ENCODE results near the gene PYROXD2.

PYROXD2 gene

DNA sequence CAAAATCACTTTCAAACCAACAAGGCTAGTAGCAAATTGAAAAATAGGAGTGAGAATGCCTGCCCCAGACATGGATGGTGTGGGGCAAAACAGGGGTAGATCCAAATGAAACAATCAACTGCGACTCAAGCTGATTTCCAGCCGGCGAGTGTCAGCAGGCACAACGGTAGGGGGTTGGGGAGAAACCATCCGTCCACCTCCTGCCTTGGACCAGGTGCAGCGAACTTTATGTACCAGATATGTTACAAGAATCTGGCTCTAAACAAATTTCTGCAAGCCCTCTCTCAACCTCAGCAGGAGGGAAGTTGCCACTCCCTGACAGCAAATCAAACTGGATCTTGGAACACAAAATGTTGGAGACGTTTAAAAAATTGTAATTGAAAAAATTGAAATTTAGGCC, 45.2 kb downstream of the PYROXD2 start:
- no peaks in the 10 kb centered on the region for H3K27me3 ChIP-seq (ENCODE audit: control insufficient read depth, insufficient read depth, low read length)
- no peak overlapping the region for H3K9ac ChIP-seq
- H2AFZ ChIP-seq = no peak overlapping the region
- no peak overlapping the region for H3K4me3 ChIP-seq (ENCODE audit: low read depth, low read length)
- H3K9me3 ChIP-seq (ENCODE audit: control insufficient read depth, low read length) = no peaks in the 10 kb centered on the region
- no peak overlapping the region for H3K4me2 ChIP-seq (ENCODE audit: low read length)
- no peaks in the 10 kb centered on the region for H3K36me3 ChIP-seq (ENCODE audit: control insufficient read depth, insufficient read depth, low read length)
- H3K79me2 ChIP-seq = no peaks in the 10 kb centered on the region
- H3K27ac ChIP-seq = no peak overlapping the region
- TF ChIP-seq, protein P1, sequence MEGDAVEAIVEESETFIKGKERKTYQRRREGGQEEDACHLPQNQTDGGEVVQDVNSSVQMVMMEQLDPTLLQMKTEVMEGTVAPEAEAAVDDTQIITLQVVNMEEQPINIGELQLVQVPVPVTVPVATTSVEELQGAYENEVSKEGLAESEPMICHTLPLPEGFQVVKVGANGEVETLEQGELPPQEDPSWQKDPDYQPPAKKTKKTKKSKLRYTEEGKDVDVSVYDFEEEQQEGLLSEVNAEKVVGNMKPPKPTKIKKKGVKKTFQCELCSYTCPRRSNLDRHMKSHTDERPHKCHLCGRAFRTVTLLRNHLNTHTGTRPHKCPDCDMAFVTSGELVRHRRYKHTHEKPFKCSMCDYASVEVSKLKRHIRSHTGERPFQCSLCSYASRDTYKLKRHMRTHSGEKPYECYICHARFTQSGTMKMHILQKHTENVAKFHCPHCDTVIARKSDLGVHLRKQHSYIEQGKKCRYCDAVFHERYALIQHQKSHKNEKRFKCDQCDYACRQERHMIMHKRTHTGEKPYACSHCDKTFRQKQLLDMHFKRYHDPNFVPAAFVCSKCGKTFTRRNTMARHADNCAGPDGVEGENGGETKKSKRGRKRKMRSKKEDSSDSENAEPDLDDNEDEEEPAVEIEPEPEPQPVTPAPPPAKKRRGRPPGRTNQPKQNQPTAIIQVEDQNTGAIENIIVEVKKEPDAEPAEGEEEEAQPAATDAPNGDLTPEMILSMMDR (IDR thresholded peaks at IDR 0.05) = no peak
- H3K4me1 ChIP-seq = no peaks in the 10 kb centered on the region

DNA sequence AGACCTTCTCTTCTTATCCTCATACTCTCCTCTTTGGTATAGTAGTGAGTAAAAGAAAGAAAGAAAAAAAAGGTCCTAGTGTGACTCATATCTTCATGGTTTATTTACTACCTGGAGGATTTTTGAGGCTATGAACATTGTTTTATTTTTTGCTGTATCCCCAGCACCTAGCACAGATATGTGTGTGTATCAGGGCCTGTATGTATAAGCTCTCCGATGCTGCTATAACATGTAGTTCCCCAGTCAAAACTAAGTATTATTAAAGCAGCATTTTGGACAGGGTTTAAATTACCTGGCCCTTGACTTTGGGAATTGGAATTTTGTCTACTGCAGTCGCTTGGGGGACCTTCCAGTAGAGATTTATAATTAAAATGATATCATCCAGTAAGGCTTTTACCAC, 46.3 kb downstream of the PYROXD2 start:
- Histone ChIP-seq H3K9me3 (ENCODE audit: control insufficient read depth, low read length) (no peaks in the 10 kb centered on the region), H3K9ac (no peak overlapping the region), H3K4me3 (ENCODE audit: low read depth, low read length) (no peak overlapping the region), H3K36me3 (ENCODE audit: control insufficient read depth, insufficient read depth, low read length) (no peaks in the 10 kb centered on the region), H3K27me3 (ENCODE audit: control insufficient read depth, insufficient read depth, low read length) (no peaks in the 10 kb centered on the region), H2AFZ (no peak overlapping the region), H3K4me2 (ENCODE audit: low read length) (no peak overlapping the region), H3K4me1 (no peaks in the 10 kb centered on the region), H3K27ac (no peak overlapping the region), H3K79me2 (no peaks in the 10 kb centered on the region)
- TF ChIP-seq, protein P1 (IDR thresholded peaks at IDR 0.05) = no peak

DNA sequence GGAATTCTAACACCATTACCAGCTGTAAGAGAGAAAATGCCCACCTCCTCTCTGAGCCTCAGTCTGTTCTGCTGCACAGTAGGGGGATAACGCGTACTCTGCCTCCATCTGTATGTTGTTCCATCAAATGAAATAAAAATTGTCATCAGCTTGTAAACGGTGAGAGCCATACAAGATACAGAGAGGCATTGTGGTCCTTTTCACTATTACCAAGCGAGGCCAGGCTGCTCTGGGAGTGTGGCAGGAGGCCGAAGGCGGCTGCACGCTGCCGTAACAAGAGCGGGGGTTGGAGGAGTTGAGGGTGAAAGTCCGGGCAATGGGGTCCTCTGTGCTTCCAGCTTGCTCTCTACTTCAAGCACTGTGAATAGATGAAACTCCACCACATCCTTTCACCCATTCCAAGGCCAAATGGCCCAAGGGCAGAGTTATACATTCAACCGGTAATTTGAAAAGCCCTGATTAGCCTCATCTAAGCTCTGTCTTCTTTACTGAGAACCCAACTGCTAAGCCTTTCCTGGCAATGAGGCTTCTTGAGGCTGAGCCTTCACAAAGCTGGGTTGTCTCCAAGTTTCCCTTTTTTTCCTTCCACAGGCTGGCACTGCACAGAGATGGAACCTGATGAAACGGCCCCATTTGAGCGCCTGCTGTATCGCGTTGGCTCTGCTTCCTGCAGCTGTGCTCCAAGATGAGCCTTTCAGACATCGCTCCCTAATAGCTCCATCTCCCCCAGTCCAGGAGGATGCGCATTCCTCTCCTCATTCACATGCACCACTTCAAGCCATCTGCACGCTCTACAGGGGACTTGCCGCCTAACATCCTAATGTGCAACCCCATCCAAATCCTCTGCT, 47.2 kb downstream of the PYROXD2 start:
- H3K9me3 ChIP-seq (ENCODE audit: control insufficient read depth, low read length) = no peaks in the 10 kb centered on the region
- no peaks in the 10 kb centered on the region for H3K36me3 ChIP-seq (ENCODE audit: control insufficient read depth, insufficient read depth, low read length)
- no peak overlapping the region for H3K27ac ChIP-seq
- no peaks in the 10 kb centered on the region for H3K4me1 ChIP-seq
- no peak overlapping the region for H3K4me2 ChIP-seq (ENCODE audit: low read length)
- H3K4me3 ChIP-seq (ENCODE audit: low read depth, low read length) = no peak overlapping the region
- H2AFZ ChIP-seq = no peak overlapping the region
- TF ChIP-seq, protein P1 (IDR thresholded peaks at IDR 0.05) = no peak
- H3K79me2 ChIP-seq = no peaks in the 10 kb centered on the region
- no peaks in the 10 kb centered on the region for H3K27me3 ChIP-seq (ENCODE audit: control insufficient read depth, insufficient read depth, low read length)
- no peak overlapping the region for H3K9ac ChIP-seq

DNA sequence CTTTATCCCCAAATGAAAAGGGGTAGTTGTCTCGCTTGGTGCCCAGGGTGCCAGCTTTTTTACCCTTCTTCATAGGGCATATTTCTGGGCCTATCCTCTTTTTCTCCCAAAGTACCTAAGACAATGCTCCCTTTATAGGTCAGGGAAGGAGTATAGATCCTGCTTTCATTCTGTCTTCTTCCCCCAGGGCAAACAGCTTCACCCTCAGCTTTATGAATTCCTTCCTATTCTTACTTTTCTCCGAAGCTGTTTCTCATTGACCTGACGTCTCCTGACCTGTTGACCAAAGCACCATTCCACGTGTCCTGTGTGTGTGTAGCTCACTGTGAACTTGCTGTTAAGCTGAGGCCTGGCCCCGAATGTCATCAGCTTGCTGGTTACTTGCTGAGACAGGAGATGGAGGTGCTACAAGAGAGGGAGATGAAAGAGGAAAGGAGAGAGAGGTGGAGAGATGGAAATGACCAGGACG, 48.9 kb downstream of the PYROXD2 start:
- Histone ChIP-seq H3K36me3 (ENCODE audit: control insufficient read depth, insufficient read depth, low read length) (no peaks in the 10 kb centered on the region), H3K9ac (no peak overlapping the region), H3K4me3 (ENCODE audit: low read depth, low read length) (no peak overlapping the region), H3K4me2 (ENCODE audit: low read length) (no peak overlapping the region), H3K9me3 (ENCODE audit: control insufficient read depth, low read length) (no peaks in the 10 kb centered on the region), H3K27ac (no peak overlapping the region), H2AFZ (no peak overlapping the region), H3K4me1 (no peaks in the 10 kb centered on the region), H3K79me2 (no peaks in the 10 kb centered on the region), H3K27me3 (ENCODE audit: control insufficient read depth, insufficient read depth, low read length) (no peaks in the 10 kb centered on the region)
- TF ChIP-seq, protein P1 (IDR thresholded peaks at IDR 0.05) = no peak
